Thyroid gland (tissue), 4 donors: ENCODE data around the gene PRKCH. TPM values are rescaled to one million over a fixed set of nuclear protein-coding genes. Genes with fewer than 3 reads are reported as not detected.

Experiments used
- DNase-seq, 2 donors: peaks; one replicate each; pipeline ENCODE4 v3.0.0-alpha.2; 2019
- H3K27ac ChIP-seq, 3 donors: fragments of 200-600 bp; sonication (generic); 1 replicate in 2 of 3; 2 replicates in 1 of 3; pipeline ENCODE4 v1.5.1; 2016 to 2019; ENCODE audit warnings: mild to moderate bottlenecking in 1 of 3, moderate library complexity in 1 of 3
- H3K27me3 ChIP-seq: fragments of 200-600 bp; sonication (generic); one replicate; pipeline ENCODE4 v1.5.1; 2019
- H3K36me3 ChIP-seq, 2 donors: fragments of 200-600 bp; sonication (generic); one replicate each; pipeline ENCODE4 v1.5.1; 2016 to 2019
- H3K4me1 ChIP-seq, 2 donors: fragments of 200-600 bp; sonication (generic); one replicate each; pipeline ENCODE4 v1.5.1; 2017 to 2019
- H3K4me3 ChIP-seq, 3 donors: fragments of 200-600 bp; sonication (generic); replicated peaks in 1 of 3; 1 replicate in 2 of 3; 2 replicates in 1 of 3; pipeline ENCODE4 v1.5.1; 2016; ENCODE audit warnings: mild to moderate bottlenecking in 1 of 3
- H3K9me3 ChIP-seq: fragments of 200-600 bp; sonication (generic); one replicate; pipeline ENCODE4 v1.5.1; 2017
- POLR2A ChIP-seq, 2 donors: fragments of 450-650 bp; IDR thresholded peaks; one replicate each; pipeline ENCODE4 v1.6.1; 2017; ENCODE audit warnings: antibody characterized with exemption in 2 of 2, mild to moderate bottlenecking in 2 of 2, moderate library complexity in 1 of 2
- WGBS, 2 donors: methylation state at CpG; one replicate each; pipeline ENCODE4 v1.1.5; 2017; 5-methylcytosine and 5-hydroxymethylcytosine counted together
- intact Hi-C: fragments of 100-400 bp; cut with DNase I; formaldehyde crosslinking; loops from one replicate; pipeline ENCODE4 v1.15.1; 2023
- total RNA-seq, 4 donors: library from RNA; depleted of rRNA; stranded (reverse); fragments of >200 nt; gene quantifications; one replicate each; pipeline ENCODE4 v1.2.3, GENCODE V29; 2016
- TF ChIP-seq, protein P1 (sequence below), 6 experiments: fragments of 200-600 bp in 3 of 6; fragments of 450-650 bp in 3 of 6; sonication (generic) in 3 of 6; IDR thresholded peaks; one replicate each; pipeline ENCODE4 v1.5.1; 2016 to 2019; ENCODE audit warnings: antibody characterized with exemption in 6 of 6, mild to moderate bottlenecking in 2 of 6, inconsistent platforms in 1 of 6, moderate library complexity in 1 of 6

The PRKCH gene
- total RNA-seq, 4 donors from 2014 or later: 34.0 to 68.7 (median 49.8) TPM

DNA sequence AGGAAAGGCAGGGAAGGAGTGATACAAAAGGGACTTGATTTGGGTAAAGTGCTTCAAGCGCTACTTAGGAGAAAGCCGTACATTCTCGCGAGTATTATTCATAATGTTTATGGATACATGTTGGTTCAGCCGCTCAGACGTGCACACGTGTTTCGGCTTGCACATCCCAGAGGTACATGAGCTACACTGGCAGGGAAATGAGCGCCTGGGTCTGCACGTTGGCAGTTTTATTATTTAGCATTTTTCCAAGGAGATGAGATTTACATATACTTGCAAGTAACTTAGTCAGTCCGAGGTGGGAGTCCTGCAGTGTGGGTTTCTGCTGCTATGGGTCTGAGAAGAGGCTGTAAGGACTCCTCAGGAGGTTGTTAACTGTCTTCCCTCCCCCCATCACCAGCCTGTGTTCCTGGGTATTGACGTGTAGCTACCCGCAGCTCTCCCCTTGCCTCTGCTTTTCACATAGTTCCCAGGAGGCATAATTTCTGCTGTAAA lies 1.5 kb downstream of the PRKCH start:
- peaks cover 23 to 42% of the 10 kb centered on the region in 2 donors for H3K4me1 ChIP-seq
- peak; percentile 27 to 34 for DNase-seq
- peak overlapping the region; percentile 75 to 87 (median 84) for H3K27ac ChIP-seq
- H3K36me3 ChIP-seq: no peaks in the 10 kb centered on the region
- H3K9me3 ChIP-seq: no peaks in the 10 kb centered on the region
- intact Hi-C loops: no loop called here
- WGBS, 2 donors: 11 to 13% methylated on average over 13 of the region's 13 CpGs
- TF ChIP-seq POLR2A (IDR thresholded peaks at IDR 0.05): no peak
- TF ChIP-seq, protein P1, sequence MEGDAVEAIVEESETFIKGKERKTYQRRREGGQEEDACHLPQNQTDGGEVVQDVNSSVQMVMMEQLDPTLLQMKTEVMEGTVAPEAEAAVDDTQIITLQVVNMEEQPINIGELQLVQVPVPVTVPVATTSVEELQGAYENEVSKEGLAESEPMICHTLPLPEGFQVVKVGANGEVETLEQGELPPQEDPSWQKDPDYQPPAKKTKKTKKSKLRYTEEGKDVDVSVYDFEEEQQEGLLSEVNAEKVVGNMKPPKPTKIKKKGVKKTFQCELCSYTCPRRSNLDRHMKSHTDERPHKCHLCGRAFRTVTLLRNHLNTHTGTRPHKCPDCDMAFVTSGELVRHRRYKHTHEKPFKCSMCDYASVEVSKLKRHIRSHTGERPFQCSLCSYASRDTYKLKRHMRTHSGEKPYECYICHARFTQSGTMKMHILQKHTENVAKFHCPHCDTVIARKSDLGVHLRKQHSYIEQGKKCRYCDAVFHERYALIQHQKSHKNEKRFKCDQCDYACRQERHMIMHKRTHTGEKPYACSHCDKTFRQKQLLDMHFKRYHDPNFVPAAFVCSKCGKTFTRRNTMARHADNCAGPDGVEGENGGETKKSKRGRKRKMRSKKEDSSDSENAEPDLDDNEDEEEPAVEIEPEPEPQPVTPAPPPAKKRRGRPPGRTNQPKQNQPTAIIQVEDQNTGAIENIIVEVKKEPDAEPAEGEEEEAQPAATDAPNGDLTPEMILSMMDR (IDR thresholded peaks at IDR 0.05): no peak
- peak overlapping the region; percentile 65 to 73 (median 70) for H3K4me3 ChIP-seq
- no peaks in the 10 kb centered on the region for H3K27me3 ChIP-seq

DNA sequence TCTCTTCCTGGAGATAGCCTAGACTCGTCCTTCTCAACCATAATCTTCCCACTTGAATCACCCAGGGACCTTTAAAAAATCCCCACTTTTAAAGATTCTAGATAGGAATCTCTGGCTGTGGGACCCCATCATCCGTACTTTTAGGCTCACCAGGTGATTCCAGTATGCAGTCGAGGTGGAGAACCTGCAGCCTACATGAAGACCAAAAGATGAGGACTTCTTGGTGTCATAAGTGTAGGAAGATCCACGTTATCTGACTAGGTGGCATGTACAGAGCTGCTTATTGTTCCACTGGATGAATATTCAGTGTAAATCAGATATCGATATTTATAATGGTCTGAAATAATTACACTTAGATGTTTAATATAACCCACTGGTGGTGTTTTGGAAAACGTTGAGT lies 2.6 kb downstream of the PRKCH start:
- Histone ChIP-seq H3K4me3 (peak overlapping the region in 1 of 3 donors; percentile 70), H3K27ac (peak overlapping the region in 2 of 3 donors; percentile 84 to 87), H3K36me3 (no peaks in the 10 kb centered on the region), H3K9me3 (no peaks in the 10 kb centered on the region), H3K27me3 (no peaks in the 10 kb centered on the region), H3K4me1 (peaks cover 17 to 31% of the 10 kb centered on the region in 2 donors)
- intact Hi-C loops: no loop called here
- 76 to 80% methylated on average over 6 of the region's 6 CpGs for WGBS, 2 donors
- DNase-seq: no peak
- TF ChIP-seq, protein P1 (IDR thresholded peaks at IDR 0.05): no peak
- TF ChIP-seq POLR2A (IDR thresholded peaks at IDR 0.05): no peak

DNA sequence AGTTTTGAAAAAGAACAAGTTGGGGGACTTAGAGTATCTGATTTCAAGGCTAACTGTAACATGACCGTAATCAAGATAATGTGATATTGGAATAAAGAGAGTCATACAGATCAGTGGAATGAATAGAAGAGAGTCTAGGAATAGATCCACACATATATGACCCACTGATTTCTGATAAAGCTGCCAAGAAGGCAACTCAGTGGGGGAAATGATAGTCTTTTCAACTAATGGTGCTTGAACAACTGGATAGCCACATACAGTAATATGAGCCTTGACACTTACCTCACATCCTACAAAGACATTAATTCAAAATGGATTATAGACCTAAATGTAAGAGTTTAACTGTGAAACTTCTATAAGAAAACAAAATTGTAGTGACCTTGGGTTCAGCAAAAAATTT lies 3.8 kb downstream of the PRKCH start:
- no peaks in the 10 kb centered on the region for H3K36me3 ChIP-seq
- H3K4me1 ChIP-seq: peaks cover 11 to 19% of the 10 kb centered on the region in 2 donors
- WGBS, 2 donors: 89 to 95% methylated on average over 1 of the region's 1 CpG

DNA sequence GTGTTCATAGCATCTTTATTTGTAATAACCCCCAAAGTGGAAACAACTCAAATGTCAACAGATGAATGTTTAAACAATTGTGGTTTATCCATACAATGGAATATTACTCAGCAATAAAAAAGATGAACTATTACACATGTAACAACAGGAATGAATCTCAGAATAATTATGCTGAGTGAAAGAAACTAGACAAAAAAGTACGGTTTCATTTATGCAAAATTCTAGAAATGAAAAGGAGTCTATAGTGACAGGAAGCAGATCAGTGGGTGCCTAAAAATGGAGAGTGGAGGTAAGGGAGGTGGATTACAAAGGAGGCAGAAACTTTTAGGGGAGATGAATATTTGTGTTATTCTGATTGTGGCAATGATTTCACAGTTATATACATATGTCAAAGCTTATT lies 4.8 kb downstream of the PRKCH start:
- Histone ChIP-seq H3K27ac (peak overlapping the region; percentile 77 to 84 (median 79)), H3K4me3 (no peak overlapping the region), H3K27me3 (no peaks in the 10 kb centered on the region), H3K4me1 (peaks cover 9 to 11% of the 10 kb centered on the region in 2 donors), H3K36me3 (no peaks in the 10 kb centered on the region), H3K9me3 (no peaks in the 10 kb centered on the region)
- WGBS, 2 donors: 84 to 89% methylated on average over 1 of the region's 1 CpG
- intact Hi-C loops: no loop called here
- no peak for DNase-seq
- TF ChIP-seq, protein P1 (IDR thresholded peaks at IDR 0.05): no peak
- no peak for TF ChIP-seq POLR2A (IDR thresholded peaks at IDR 0.05)

More for the DNA sequence above, 3.8 kb downstream of the PRKCH start:
- no peak for DNase-seq
- H3K9me3 ChIP-seq: no peaks in the 10 kb centered on the region
- H3K4me3 ChIP-seq: no peak overlapping the region
- peak overlapping the region; percentile 9 to 84 (median 25) for H3K27ac ChIP-seq
- no peaks in the 10 kb centered on the region for H3K27me3 ChIP-seq
- intact Hi-C loops: no loop called here
- TF ChIP-seq POLR2A (IDR thresholded peaks at IDR 0.05): no peak
- TF ChIP-seq, protein P1 (IDR thresholded peaks at IDR 0.05): no peak

DNA sequence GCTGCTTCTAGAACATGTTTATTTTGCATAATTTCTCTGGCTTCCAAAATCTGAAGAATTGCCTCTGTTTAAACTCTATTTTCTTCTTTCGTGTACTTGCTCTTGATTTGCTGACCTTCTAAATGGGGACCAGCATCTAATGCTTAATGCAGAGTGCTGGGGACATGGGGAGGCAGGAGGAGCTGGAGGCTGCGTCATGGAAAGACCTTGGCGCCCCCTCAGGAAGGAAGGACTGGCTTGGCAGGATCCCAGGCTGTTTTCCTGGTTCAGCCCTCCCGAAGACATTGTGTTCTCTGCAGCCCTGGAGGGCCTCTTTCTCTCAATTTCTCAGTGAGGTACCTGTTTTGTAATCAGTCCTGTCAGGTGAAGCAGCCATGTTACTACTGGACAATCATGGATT lies 5.5 kb downstream of the PRKCH start:
- H3K4me1 ChIP-seq: peaks cover 9 to 11% of the 10 kb centered on the region in 2 donors
- H3K27ac ChIP-seq: peak overlapping the region; percentile 77 to 84 (median 79)
- WGBS, 2 donors: 19 to 21% methylated on average over 4 of the region's 4 CpGs
- no peaks in the 10 kb centered on the region for H3K27me3 ChIP-seq
- H3K4me3 ChIP-seq: no peak overlapping the region
- no peaks in the 10 kb centered on the region for H3K9me3 ChIP-seq
- peak; percentile 86 to 89 for DNase-seq
- intact Hi-C loops: no loop called here
- peak in 1 of 2 donors; percentile 34 for TF ChIP-seq POLR2A (IDR thresholded peaks at IDR 0.05)
- TF ChIP-seq, protein P1 (IDR thresholded peaks at IDR 0.05): no peak
- no peaks in the 10 kb centered on the region for H3K36me3 ChIP-seq
